OCI-LY3 (cell line): ENCODE data around the gene GORAB.

ENCODE experiments used
- H2AFZ ChIP-seq: fragments of 200-600, 300-600 bp; shearing (Covaris generic); 2 replicates; pipeline ENCODE4 v1.6.0; 2014; ENCODE audit warnings: antibody characterized with exemption, low read depth, low read length
- H3K27ac ChIP-seq: fragments of 200-600, 300-600 bp; sonication (generic); 2 replicates; pipeline ENCODE4 v1.5.1; 2014; ENCODE audit warnings: mild to moderate bottlenecking, low read length, moderate library complexity, mixed read lengths
- H3K27me3 ChIP-seq: fragments of 200-600, 300-600 bp; sonication (generic); 2 replicates; pipeline ENCODE4 v1.6.1; 2014; ENCODE audit warnings: low read depth, low read length, mixed read lengths
- H3K36me3 ChIP-seq: fragments of 200-600, 300-600 bp; sonication (generic); replicated peaks from 2 replicates; pipeline ENCODE3; 2014; ENCODE audit warnings: low read depth, low read length, mixed read lengths
- H3K4me1 ChIP-seq: fragments of 300-600, 200-600 bp; sonication (generic); 2 replicates; pipeline ENCODE4 v1.6.1; 2014; ENCODE audit warnings: low read length, mixed read lengths
- H3K4me2 ChIP-seq: fragments of 200-600, 300-600 bp; sonication (generic); 2 replicates; pipeline ENCODE4 v1.6.1; 2014; ENCODE audit warnings: low read length, mixed read lengths
- H3K4me3 ChIP-seq: fragments of 300-600, 200-600 bp; sonication (generic); 2 replicates; pipeline ENCODE4 v1.5.1; 2014; ENCODE audit warnings: antibody characterized with exemption, mild to moderate bottlenecking, low read length, moderate library complexity
- H3K79me2 ChIP-seq: fragments of 300-600, 200-600 bp; shearing (Covaris generic); 2 replicates; pipeline ENCODE4 v1.6.1; 2014; ENCODE audit warnings: mild to moderate bottlenecking, low read length, mixed read lengths
- H3K9ac ChIP-seq: fragments of 300-600, 200-600 bp; shearing (Covaris generic); 2 replicates; pipeline ENCODE4 v1.6.0; 2014; ENCODE audit warnings: mild to moderate bottlenecking, low read length, moderate library complexity
- H3K9me3 ChIP-seq: fragments of 200-600, 300-600 bp; shearing (Covaris generic); 2 replicates; pipeline ENCODE4 v1.6.1; 2014; ENCODE audit warnings: low read length, mixed read lengths; ENCODE audit not compliant: insufficient read depth
- H4K20me1 ChIP-seq: fragments of 200-600, 300-600 bp; sonication (generic); 2 replicates; pipeline ENCODE4 v1.6.1; 2016; ENCODE audit warnings: low read length, mixed read lengths; ENCODE audit not compliant: insufficient read depth
- EZH2phosphoT487 ChIP-seq: fragments of 200-600 bp; shearing (Covaris generic); IDR thresholded peaks from 2 replicates; pipeline ENCODE4 v1.6.1; 2018; ENCODE audit warnings: antibody characterized with exemption, mixed run types, low read depth
- TF ChIP-seq, protein P1 (sequence below): fragments of 200-600, 300-600 bp; sonication (generic); IDR thresholded peaks from 2 replicates; pipeline ENCODE4 v1.5.1; 2014; ENCODE audit warnings: antibody characterized with exemption, low read length, low read depth

GORAB gene

GRCh38 chr1:170494369-170494768 is 37.6 kb upstream of the GORAB start:
- Histone ChIP-seq H3K9me3 (no peaks in the 10 kb centered on the region; the same call in 1 of the 2 replicates), H3K4me2 (no peak overlapping the region), H3K9ac (no peak overlapping the region), H3K4me1 (no peaks in the 10 kb centered on the region), H3K4me3 (no peak overlapping the region), H3K36me3 (no peaks in the 10 kb centered on the region), H4K20me1 (no peaks in the 10 kb centered on the region), H2AFZ (no peak overlapping the region), H3K27me3 (0 out of 2 replicates have a peak, but pooled peaks cover 3% of the 10 kb centered on the region), H3K79me2 (no peaks in the 10 kb centered on the region), H3K27ac (no peak overlapping the region)
- TF ChIP-seq, protein P1, sequence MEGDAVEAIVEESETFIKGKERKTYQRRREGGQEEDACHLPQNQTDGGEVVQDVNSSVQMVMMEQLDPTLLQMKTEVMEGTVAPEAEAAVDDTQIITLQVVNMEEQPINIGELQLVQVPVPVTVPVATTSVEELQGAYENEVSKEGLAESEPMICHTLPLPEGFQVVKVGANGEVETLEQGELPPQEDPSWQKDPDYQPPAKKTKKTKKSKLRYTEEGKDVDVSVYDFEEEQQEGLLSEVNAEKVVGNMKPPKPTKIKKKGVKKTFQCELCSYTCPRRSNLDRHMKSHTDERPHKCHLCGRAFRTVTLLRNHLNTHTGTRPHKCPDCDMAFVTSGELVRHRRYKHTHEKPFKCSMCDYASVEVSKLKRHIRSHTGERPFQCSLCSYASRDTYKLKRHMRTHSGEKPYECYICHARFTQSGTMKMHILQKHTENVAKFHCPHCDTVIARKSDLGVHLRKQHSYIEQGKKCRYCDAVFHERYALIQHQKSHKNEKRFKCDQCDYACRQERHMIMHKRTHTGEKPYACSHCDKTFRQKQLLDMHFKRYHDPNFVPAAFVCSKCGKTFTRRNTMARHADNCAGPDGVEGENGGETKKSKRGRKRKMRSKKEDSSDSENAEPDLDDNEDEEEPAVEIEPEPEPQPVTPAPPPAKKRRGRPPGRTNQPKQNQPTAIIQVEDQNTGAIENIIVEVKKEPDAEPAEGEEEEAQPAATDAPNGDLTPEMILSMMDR = no peak

DNA sequence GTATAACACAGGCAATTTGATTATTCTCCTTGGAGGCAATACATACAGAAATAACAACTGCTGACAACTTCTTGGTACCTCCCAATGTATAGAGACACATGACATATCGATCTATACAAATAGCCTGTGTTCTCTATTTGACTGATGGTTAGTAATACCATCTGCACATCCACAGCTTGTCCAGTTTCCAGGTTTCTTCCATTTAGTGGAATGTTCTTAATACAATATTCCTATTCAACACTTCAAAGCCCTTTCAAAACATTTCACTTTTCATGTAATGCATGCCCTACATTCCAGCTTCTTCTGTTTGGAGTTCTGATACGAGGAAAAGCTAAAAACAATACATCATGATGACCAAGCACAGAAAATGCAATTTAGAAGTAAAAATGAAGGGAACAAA is 37.0 kb upstream of the GORAB start:
- H3K27ac ChIP-seq = no peak overlapping the region
- H3K27me3 ChIP-seq = 0 out of 2 replicates have a peak, but pooled peaks cover 3% of the 10 kb centered on the region
- TF ChIP-seq EZH2phosphoT487 = no peak
- TF ChIP-seq, protein P1 = no peak
- no peaks in the 10 kb centered on the region for H3K79me2 ChIP-seq
- no peaks in the 10 kb centered on the region for H4K20me1 ChIP-seq
- no peaks in the 10 kb centered on the region for H3K4me1 ChIP-seq
- H3K36me3 ChIP-seq = no peaks in the 10 kb centered on the region
- H3K4me2 ChIP-seq = no peak overlapping the region
- H3K4me3 ChIP-seq = no peak overlapping the region
- no peak overlapping the region for H2AFZ ChIP-seq
- no peak overlapping the region for H3K9ac ChIP-seq
- no peaks in the 10 kb centered on the region; the same call in 1 of the 2 replicates for H3K9me3 ChIP-seq

GRCh38 chr1:170498876-170499275 is 33.1 kb upstream of the GORAB start:
- Histone ChIP-seq H3K4me1 (no peaks in the 10 kb centered on the region), H3K27me3 (no peaks in the 10 kb centered on the region), H3K79me2 (no peaks in the 10 kb centered on the region), H3K4me3 (no peak overlapping the region), H2AFZ (no peak overlapping the region), H3K9ac (no peak overlapping the region), H4K20me1 (no peaks in the 10 kb centered on the region), H3K9me3 (no peaks in the 10 kb centered on the region), H3K4me2 (no peak overlapping the region), H3K27ac (no peak overlapping the region), H3K36me3 (no peaks in the 10 kb centered on the region)
- TF ChIP-seq, protein P1 = no peak
- no peak for TF ChIP-seq EZH2phosphoT487

GRCh38 chr1:170503665-170504064 is 28.3 kb upstream of the GORAB start:
- no peaks in the 10 kb centered on the region for H3K36me3 ChIP-seq
- H3K9me3 ChIP-seq = no peaks in the 10 kb centered on the region
- H2AFZ ChIP-seq = no peak overlapping the region
- no peak overlapping the region for H3K4me2 ChIP-seq
- H3K9ac ChIP-seq = no peak overlapping the region
- no peaks in the 10 kb centered on the region for H4K20me1 ChIP-seq
- no peaks in the 10 kb centered on the region for H3K4me1 ChIP-seq
- TF ChIP-seq, protein P1 = no peak
- TF ChIP-seq EZH2phosphoT487 = no peak
- H3K79me2 ChIP-seq = no peaks in the 10 kb centered on the region
- no peak overlapping the region for H3K27ac ChIP-seq
- no peaks in the 10 kb centered on the region for H3K27me3 ChIP-seq
- no peak overlapping the region for H3K4me3 ChIP-seq
